HepG2 (cell line): ENCODE measurements around the gene WDR47. TPM values are rescaled to one million over a fixed set of nuclear protein-coding genes. Genes with fewer than 3 reads are reported as not detected.
A peak's percentile ranks its signal among the peaks of the same experiment; 100 is the strongest.

Source experiments
- BRD4 ChIP-seq: sonication (generic); formaldehyde crosslinking; IDR thresholded peaks from 2 replicates; pipeline ENCODE4 v1.4.0; 2020; ENCODE audit warnings: missing genetic modification reagents
- CBX2 ChIP-seq, 2 experiments: fragments of 200-600 bp in 1 of 2; sonication (generic); formaldehyde crosslinking in 1 of 2; IDR thresholded peaks; 2 replicates each; pipeline versions ENCODE4 v1.7.0 to v1.8.1; 2018 to 2022; ENCODE audit warnings: low read depth in 2 of 2, low read length in 1 of 2, mild to moderate bottlenecking in 1 of 2, missing genetic modification reagents in 1 of 2
- CC2D1A ChIP-seq: sonication (generic); formaldehyde crosslinking; IDR thresholded peaks from 2 replicates; pipeline ENCODE4 v1.8.1; 2023; ENCODE audit warnings: mild to moderate bottlenecking, missing genetic modification reagents
- GTF3A ChIP-seq: sonication (generic); formaldehyde crosslinking; conservative IDR thresholded peaks from 2 replicates; pipeline ENCODE4 v1.4.0; 2020; ENCODE audit warnings: mild to moderate bottlenecking, missing genetic modification reagents
- NBN ChIP-seq: fragments of 450-650 bp; conservative IDR thresholded peaks from 2 replicates; pipeline ENCODE4 v1.6.1; 2017
- PAWR ChIP-seq: sonication (generic); formaldehyde crosslinking; IDR thresholded peaks from 2 replicates; pipeline ENCODE4 v1.4.0; 2020; ENCODE audit warnings: missing genetic modification reagents, mild to moderate bottlenecking, borderline replicate concordance
- PRDM4 ChIP-seq: sonication (generic); formaldehyde crosslinking; IDR thresholded peaks from 2 replicates; pipeline ENCODE4 v1.9.0; 2021; ENCODE audit warnings: missing genetic modification reagents, borderline replicate concordance
- SATB2 ChIP-seq: sonication (generic); formaldehyde crosslinking; IDR thresholded peaks from 2 replicates; pipeline ENCODE4 v1.5.0; 2020; ENCODE audit warnings: missing genetic modification reagents
- SNAPC5 ChIP-seq: sonication (generic); formaldehyde crosslinking; IDR thresholded peaks from 2 replicates; pipeline ENCODE4 v1.8.1; 2023; ENCODE audit warnings: mild to moderate bottlenecking, missing genetic modification reagents, borderline replicate concordance
- USF2 ChIP-seq, 2 experiments: sonication (generic) in 1 of 2; formaldehyde crosslinking in 1 of 2; IDR thresholded peaks; 2 replicates each; pipeline versions ENCODE4 v1.5.1 to v1.6.1; 2011 to 2020; ENCODE audit warnings: borderline replicate concordance in 1 of 2, low read depth in 1 of 2, low read length in 1 of 2, mild to moderate bottlenecking in 1 of 2, missing genetic modification reagents in 1 of 2, moderate library complexity in 1 of 2
- ZEB1 ChIP-seq: IDR thresholded peaks from 2 replicates; pipeline ENCODE4 v1.6.1; 2012; ENCODE audit warnings: mild to moderate bottlenecking, low read depth, inconsistent platforms; ENCODE audit not compliant: insufficient replicate concordance
- ZIK1 ChIP-seq: sonication (generic); formaldehyde crosslinking; IDR thresholded peaks from 2 replicates; pipeline ENCODE4 v1.5.0; 2020; ENCODE audit warnings: mild to moderate bottlenecking, low read depth, missing genetic modification reagents, borderline replicate concordance
- ZMYM3 ChIP-seq: sonication (generic); formaldehyde crosslinking; IDR thresholded peaks from 2 replicates; pipeline ENCODE4 v1.5.1; 2020; ENCODE audit warnings: mild to moderate bottlenecking, missing genetic modification reagents
- ZNF563 ChIP-seq: sonication (generic); formaldehyde crosslinking; IDR thresholded peaks from 2 replicates; pipeline ENCODE4 v1.8.0; 2022; ENCODE audit warnings: mild to moderate bottlenecking, moderate library complexity, missing genetic modification reagents
- ZNF646 ChIP-seq: sonication (generic); formaldehyde crosslinking; IDR thresholded peaks from 2 replicates; pipeline ENCODE4 v1.9.0; 2021; ENCODE audit warnings: mild to moderate bottlenecking, missing genetic modification reagents
- ZNF652 ChIP-seq: IDR thresholded peaks from 2 replicates; pipeline ENCODE4 v1.6.1; 2016; ENCODE audit warnings: low read depth, borderline replicate concordance
- ZNF83 ChIP-seq: sonication (generic); formaldehyde crosslinking; IDR thresholded peaks from 2 replicates; pipeline ENCODE4 v1.4.0; 2020; ENCODE audit warnings: missing genetic modification reagents, mild to moderate bottlenecking, borderline replicate concordance
- polyA plus RNA-seq, 8 experiments: library from polyadenylated mRNA; depleted of rRNA in 3 of 8; stranded (reverse) in 7 of 8; unstranded in 1 of 8; fragments of >200 nt; fragmentation: Illumina TruSeq in 4 of 8; extraction: Trizol in 4 of 8; gene quantifications; 2 replicates each; pipeline versions ENCODE4 v1.2.1 to v1.2.3, GENCODE V29; 2011 to 2016; ENCODE audit warnings: low read depth in 4 of 8, missing spikeins in 1 of 8, mixed read lengths in 1 of 8; ENCODE audit not compliant: insufficient read depth in 1 of 8
- total RNA-seq, 5 experiments: library from RNA; depleted of rRNA; stranded (reverse); fragments of >200 nt; fragmentation: Illumina TruSeq; extraction: Trizol; gene quantifications; 2 replicates each; pipeline ENCODE4 v1.2.3, GENCODE V29; 2016; ENCODE audit warnings: low read depth in 1 of 5

WDR47 gene
- total and polyA plus RNA-seq, 2 of the 13 experiments (the other 11 are each of a cell fraction or from before 2014, with no cell fraction given) = 4.3 to 5.9 TPM

- TF ChIP-seq USF2 (IDR thresholded peaks at IDR 0.05; ENCODE audit: low read depth, low read length) = no peak
- TF ChIP-seq USF2 (CRISPR knock-in tag; IDR thresholded peaks at IDR 0.05; ENCODE audit: borderline replicate concordance) = no peak
- no peak for TF ChIP-seq ZNF652 (CRISPR knock-in tag)
- no peak for TF ChIP-seq SATB2 (CRISPR knock-in tag)
- no peak for TF ChIP-seq PRDM4 (CRISPR knock-in tag)
- no peak for TF ChIP-seq NBN
- TF ChIP-seq ZNF646 (CRISPR knock-in tag) = no peak
- peak; percentile 95; the same call in 1 of the 2 replicates for TF ChIP-seq ZNF83 (CRISPR knock-in tag)
- TF ChIP-seq BRD4 (CRISPR knock-in tag) = 0 out of 2 replicates have a peak, but pooled peaks have one; percentile 50
- TF ChIP-seq GTF3A = no peak
- TF ChIP-seq ZMYM3 = no peak
- TF ChIP-seq CBX2 (IDR thresholded peaks at IDR 0.05; ENCODE audit: low read depth, low read length) = no peak
- no peak for TF ChIP-seq CBX2 (CRISPR knock-in tag; IDR thresholded peaks at IDR 0.05; ENCODE audit: low read depth)
- TF ChIP-seq PAWR (CRISPR knock-in tag) = no peak
- TF ChIP-seq ZIK1 = peak; percentile 55; the same call in 1 of the 2 replicates
- TF ChIP-seq SNAPC5 (CRISPR knock-in tag) = no peak
- no peak for TF ChIP-seq CC2D1A (CRISPR knock-in tag)
- TF ChIP-seq ZEB1 = no peak
- TF ChIP-seq ZNF563 = peak; percentile 47; the same call in 1 of the 2 replicates
Measured at GRCh38 chr1:108963052-108963686, 78.7 kb downstream of the WDR47 start, which contains the start of gene CLCC1 (continued).
